Sigmoid colon (tissue), 7 donors: ENCODE measurements around the gene ATP2B3. TPM values are rescaled to one million over a fixed set of nuclear protein-coding genes. Genes with fewer than 3 reads are reported as not detected.
A peak's percentile ranks its signal among the peaks of the same experiment; 100 is the strongest.

Source experiments
- DNase-seq: peaks from one replicate; pipeline ENCODE4 v3.0.0-alpha.2; 2019
- H3K27ac ChIP-seq, 4 donors: fragments of 200-600 bp; sonication (generic); one replicate each; pipeline ENCODE4 v1.5.1; 2016 to 2019; ENCODE audit warnings: mild to moderate bottlenecking in 1 of 4
- H3K27me3 ChIP-seq, 3 donors: fragments of 200-600 bp; sonication (generic); one replicate each; pipeline ENCODE4 v1.5.1; 2019; ENCODE audit warnings: mild to moderate bottlenecking in 1 of 3
- H3K36me3 ChIP-seq, 4 donors: fragments of 200-600 bp; sonication (generic); one replicate each; pipeline ENCODE4 v1.5.1; 2016 to 2019
- H3K4me1 ChIP-seq, 4 donors: fragments of 200-600 bp; sonication (generic); one replicate each; pipeline ENCODE4 v1.5.1; 2017 to 2019
- H3K4me3 ChIP-seq, 4 donors: fragments of 200-600 bp; sonication (generic); one replicate each; pipeline ENCODE4 v1.5.1; 2017 to 2019; ENCODE audit warnings: mild to moderate bottlenecking in 2 of 4, moderate library complexity in 1 of 4
- H3K9me3 ChIP-seq, 4 donors: fragments of 200-600 bp in 3 of 4; sonication (generic) in 3 of 4; one replicate each; pipeline versions ENCODE4 v1.5.1 to v1.6.1; 2013 to 2019
- CTCF ChIP-seq, 4 experiments: fragments of 450-650 bp in 3 of 4; fragments of 200-600 bp in 1 of 4; IDR thresholded peaks; one replicate each; pipeline ENCODE4 v1.5.1; 2016 to 2019; ENCODE audit warnings: antibody characterized with exemption in 4 of 4, mild to moderate bottlenecking in 3 of 4, moderate library complexity in 2 of 4
- EP300 ChIP-seq, 4 donors: sonication (generic); formaldehyde crosslinking; IDR thresholded peaks; one replicate each; pipeline ENCODE4 v1.6.1; 2017; ENCODE audit warnings: antibody characterized with exemption in 4 of 4
- POLR2A ChIP-seq, 2 donors: fragments of 450-650 bp; IDR thresholded peaks; one replicate each; pipeline ENCODE4 v1.6.1; 2016; ENCODE audit warnings: antibody characterized with exemption in 2 of 2, mild to moderate bottlenecking in 2 of 2, moderate library complexity in 2 of 2
- POLR2AphosphoS5 ChIP-seq, 4 donors: sonication (generic); formaldehyde crosslinking; IDR thresholded peaks; one replicate each; pipeline ENCODE4 v1.6.1; 2017; ENCODE audit warnings: antibody characterized with exemption in 4 of 4
- WGBS, 2 donors: extraction: QIAGEN DNeasy Blood & Tissue Kit; methylation state at CpG; one replicate each; pipeline ENCODE4 v1.1.7; 2013; 5-methylcytosine and 5-hydroxymethylcytosine counted together
- intact Hi-C: fragments of 100-400 bp; cut with DNase I; formaldehyde crosslinking; loops from one replicate; pipeline ENCODE4 v1.15.1; 2023
- polyA plus RNA-seq, 3 donors: library from polyadenylated mRNA; stranded (reverse); fragments of 200-250 nt; gene quantifications; one replicate each; pipeline ENCODE4 v1.2.3, GENCODE V29; 2013
- total RNA-seq, 4 donors: library from RNA; depleted of rRNA; stranded (reverse); fragments of >200 nt; gene quantifications; one replicate each; pipeline ENCODE4 v1.1.0, GENCODE V29; 2016
- donor health status: healthy with polysubstance abuse.
- donor health status: Bipolar disorder and iron deficiency.
- donor health status: healthy.

The ATP2B3 gene
- total and polyA plus RNA-seq, 7 donors = under 0.01 to 0.95 (median 0.26) TPM; not detected in 2

DNA sequence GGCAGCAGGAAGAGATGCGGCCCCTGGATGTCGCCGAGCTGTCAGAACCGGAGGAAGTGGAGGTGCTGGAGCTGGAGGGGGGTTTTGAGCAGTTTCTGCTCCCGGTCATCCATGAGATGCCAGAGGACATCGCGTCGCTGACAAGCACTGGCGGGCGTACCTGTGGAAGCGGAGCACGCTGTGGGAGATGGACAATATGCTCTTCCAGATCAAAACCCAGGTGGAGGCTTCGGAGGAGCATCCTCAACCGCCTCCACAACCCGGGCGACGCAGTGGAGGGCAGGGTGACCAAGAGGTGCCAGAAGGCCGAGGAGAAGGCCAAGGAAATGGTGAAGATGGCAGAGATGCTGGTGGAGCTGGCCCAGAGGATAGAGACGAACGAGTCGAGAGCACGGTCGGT lies 89.1 kb downstream of the ATP2B3 start:
- Histone ChIP-seq H3K4me1 (peaks cover 0 to 13% (median 2%) of the 10 kb centered on the region in 4 donors), H3K9me3 (no peaks in the 10 kb centered on the region), H3K4me3 (no peak overlapping the region), H3K27me3 (peaks cover 0 to 3% (median 0%) of the 10 kb centered on the region in 3 donors), H3K36me3 (no peaks in the 10 kb centered on the region), H3K27ac (no peak overlapping the region)
- intact Hi-C loops = no loop called here
- no peak for TF ChIP-seq CTCF (IDR thresholded peaks at IDR 0.05)
- no peak for TF ChIP-seq POLR2A (IDR thresholded peaks at IDR 0.05)
- no peak for TF ChIP-seq POLR2AphosphoS5 (IDR thresholded peaks at IDR 0.05)
- no peak for TF ChIP-seq EP300 (IDR thresholded peaks at IDR 0.05)
- peak; percentile 9 for DNase-seq
- WGBS, 2 donors = 89 to 90% methylated on average over 23 of the region's 23 CpGs

DNA sequence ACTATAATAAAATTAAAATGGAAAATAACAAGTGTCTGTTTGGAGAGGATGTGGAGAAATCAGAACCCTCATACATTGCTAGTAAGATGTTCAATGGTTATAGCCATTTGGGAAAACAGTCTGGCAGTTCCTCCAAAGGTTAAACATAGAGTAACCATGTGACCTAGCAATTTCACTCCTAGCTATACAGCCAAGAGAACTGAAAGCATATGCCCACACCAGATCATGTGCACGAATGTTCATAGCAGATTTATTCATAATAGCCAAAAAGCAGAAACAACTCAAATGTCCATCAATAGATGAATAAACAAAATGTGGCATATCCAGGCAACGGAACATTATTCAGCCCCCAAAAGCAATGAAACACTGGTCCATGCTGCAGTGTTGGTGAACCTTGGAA lies 90.9 kb downstream of the ATP2B3 start:
- Histone ChIP-seq H3K4me3 (no peak overlapping the region), H3K9me3 (no peaks in the 10 kb centered on the region), H3K27ac (no peak overlapping the region), H3K4me1 (peaks cover 0 to 13% (median 2%) of the 10 kb centered on the region in 4 donors), H3K27me3 (peaks cover 0 to 3% (median 0%) of the 10 kb centered on the region in 3 donors), H3K36me3 (no peaks in the 10 kb centered on the region)
- TF ChIP-seq CTCF (IDR thresholded peaks at IDR 0.05) (no peak), EP300 (IDR thresholded peaks at IDR 0.05) (no peak), POLR2A (IDR thresholded peaks at IDR 0.05) (no peak), POLR2AphosphoS5 (IDR thresholded peaks at IDR 0.05) (no peak)
- 46 to 58% methylated on average over 2 of the region's 2 CpGs for WGBS, 2 donors
- intact Hi-C loops = no loop called here
- no peak for DNase-seq

DNA sequence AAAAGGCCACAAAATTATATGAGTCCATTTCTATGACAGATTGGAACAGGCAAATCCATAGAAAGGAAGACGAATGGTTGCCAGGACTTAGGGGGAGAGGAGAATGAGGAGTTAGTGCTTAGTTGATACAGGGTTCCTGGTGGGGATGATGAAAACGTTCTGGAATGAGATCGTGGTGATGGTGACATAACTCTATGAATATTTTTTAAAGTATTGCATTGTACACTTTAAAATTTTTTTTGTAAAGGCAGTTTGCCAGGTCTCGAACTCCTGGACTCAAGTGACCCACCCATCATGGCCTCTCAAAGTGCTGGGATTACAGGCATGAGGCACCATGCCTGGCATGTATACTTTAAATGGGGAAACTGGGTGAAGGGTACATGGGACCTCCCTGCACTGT lies 91.4 kb downstream of the ATP2B3 start:
- TF ChIP-seq POLR2AphosphoS5 (IDR thresholded peaks at IDR 0.05) (no peak), POLR2A (IDR thresholded peaks at IDR 0.05) (no peak), CTCF (IDR thresholded peaks at IDR 0.05) (no peak), EP300 (IDR thresholded peaks at IDR 0.05) (no peak)
- WGBS, 2 donors = 66 to 85% methylated on average over 4 of the region's 4 CpGs

GRCh38 chrX:153609917-153610835 lies 92.7 kb downstream of the ATP2B3 start:
- TF ChIP-seq CTCF (IDR thresholded peaks at IDR 0.05) (peak; percentile 42 to 71 (median 56)), EP300 (IDR thresholded peaks at IDR 0.05) (no peak)
- intact Hi-C loops = loop anchor here (1.0 to 5.0 kb wide), 2 partner anchors 58 to 97 kb away; no protein-coding TSS in a partner anchor
- WGBS, 2 donors = 6 to 8% methylated on average over 62 to 63 of the region's 63 CpGs
- Histone ChIP-seq H3K27ac (peak overlapping the region in 2 of 4 donors; percentile 19 to 41), H3K4me1 (peaks cover 0 to 13% (median 2%) of the 10 kb centered on the region in 4 donors), H3K36me3 (no peaks in the 10 kb centered on the region), H3K9me3 (no peaks in the 10 kb centered on the region), H3K27me3 (peaks cover 0 to 3% (median 0%) of the 10 kb centered on the region in 3 donors), H3K4me3 (peak overlapping the region; percentile 23 to 53 (median 45))
- DNase-seq = peak; percentile 84

More for the DNA sequence above, 91.4 kb downstream of the ATP2B3 start:
- Histone ChIP-seq H3K9me3 (no peaks in the 10 kb centered on the region), H3K4me1 (peaks cover 0 to 13% (median 2%) of the 10 kb centered on the region in 4 donors), H3K4me3 (no peak overlapping the region), H3K36me3 (no peaks in the 10 kb centered on the region), H3K27me3 (peaks cover 0 to 3% (median 0%) of the 10 kb centered on the region in 3 donors), H3K27ac (no peak overlapping the region)
- no peak for DNase-seq
- intact Hi-C loops = no loop called here
